Ascending aorta (tissue), 2 donors: Measurements from ENCODE around the gene RCSD1. TPM values are rescaled to one million over a fixed set of nuclear protein-coding genes. Genes with fewer than 3 reads are reported as not detected.

Experiments
- DNase-seq, 2 donors: peaks; one replicate each; pipeline ENCODE4 v3.0.0-alpha.2; 2019; ENCODE audit warnings: low spot score in 2 of 2
- H3K27ac ChIP-seq, 2 donors: fragments of 200-600 bp; sonication (generic); one replicate each; pipeline ENCODE4 v1.5.1; 2016 to 2017; ENCODE audit warnings: mild to moderate bottlenecking in 1 of 2
- H3K27me3 ChIP-seq: fragments of 200-600 bp; sonication (generic); one replicate; pipeline ENCODE4 v1.5.1; 2017
- H3K36me3 ChIP-seq, 2 donors: fragments of 200-600 bp; sonication (generic); one replicate each; pipeline ENCODE4 v1.5.1; 2016
- H3K4me1 ChIP-seq, 2 donors: fragments of 200-600 bp; sonication (generic); one replicate each; pipeline ENCODE4 v1.5.1; 2016 to 2017; ENCODE audit warnings: mild to moderate bottlenecking in 1 of 2
- H3K4me3 ChIP-seq, 2 donors: fragments of 200-600 bp; sonication (generic); one replicate each; pipeline ENCODE4 v1.5.1; 2016 to 2017; ENCODE audit warnings: mild to moderate bottlenecking in 1 of 2
- H3K9me3 ChIP-seq, 2 donors: fragments of 200-600 bp; sonication (generic); one replicate each; pipeline ENCODE4 v1.5.1; 2016
- CTCF ChIP-seq, 3 experiments: fragments of 200-600 bp in 2 of 3; fragments of 450-650 bp in 1 of 3; sonication (generic) in 2 of 3; IDR thresholded peaks; one replicate each; pipeline ENCODE4 v1.5.1; 2016 to 2019; ENCODE audit warnings: antibody characterized with exemption in 3 of 3, mild to moderate bottlenecking in 1 of 3, moderate library complexity in 1 of 3
- intact Hi-C: fragments of 100-400 bp; cut with DNase I; formaldehyde crosslinking; loops from one replicate; pipeline ENCODE4 v1.15.1; 2023
- total RNA-seq: library from RNA; depleted of rRNA; stranded (reverse); fragments of >200 nt; gene quantifications from one replicate; pipeline ENCODE4 v1.1.0, GENCODE V29; 2016

Gene RCSD1
- total RNA-seq, 1 donor from 2014 or later, result 36.8 TPM

DNA sequence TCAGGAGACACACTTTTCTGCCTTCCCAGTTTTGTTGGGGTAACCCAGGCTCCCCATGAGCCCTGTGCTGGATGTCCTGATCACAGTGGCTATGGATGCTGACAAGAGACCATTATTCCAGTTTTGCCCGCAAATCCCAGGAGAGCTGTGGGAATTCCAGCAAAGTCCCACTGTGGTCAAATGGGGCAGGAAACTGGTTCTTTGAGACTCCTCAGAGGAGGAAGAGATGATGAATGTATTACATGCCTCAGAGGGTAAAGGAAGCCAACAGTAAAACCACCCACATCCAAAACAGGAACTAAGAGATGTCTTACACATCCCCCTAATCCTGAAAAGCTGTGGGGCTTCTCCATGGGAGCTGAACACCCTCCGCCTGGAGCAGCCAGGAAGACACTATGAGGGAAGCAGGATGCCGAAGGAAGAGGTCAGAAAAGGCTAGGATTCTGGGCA is 78.9 kb downstream of the RCSD1 start:
- no peak for DNase-seq
- intact Hi-C loops, result no loop called here
- no peaks in the 10 kb centered on the region for H3K9me3 ChIP-seq
- TF ChIP-seq CTCF (IDR thresholded peaks at IDR 0.05), result no peak
- H3K27ac ChIP-seq, result no peak overlapping the region
- H3K4me1 ChIP-seq, result peaks cover 0 to 5% of the 10 kb centered on the region in 2 donors
- H3K4me3 ChIP-seq, result no peak overlapping the region
- H3K36me3 ChIP-seq, result no peaks in the 10 kb centered on the region
- no peaks in the 10 kb centered on the region for H3K27me3 ChIP-seq

- H3K27ac ChIP-seq, result peak overlapping the region; percentile 58 to 84
Measured at GRCh38 chr1:167710836-167711235, 80.8 kb downstream of the RCSD1 start.

GRCh38 chr1:167711797-167712196 is 81.8 kb downstream of the RCSD1 start:
- H3K36me3 ChIP-seq, result no peaks in the 10 kb centered on the region
- H3K4me3 ChIP-seq, result no peak overlapping the region
- intact Hi-C loops, result loop anchor here (10.0 kb wide), 1 partner anchor 1773 kb away; the partner anchor contains the start of gene SLC19A2
- no peaks in the 10 kb centered on the region for H3K9me3 ChIP-seq
- no peaks in the 10 kb centered on the region for H3K27me3 ChIP-seq
- peak overlapping the region; percentile 36 to 84 for H3K27ac ChIP-seq
- H3K4me1 ChIP-seq, result peaks cover 0 to 5% of the 10 kb centered on the region in 2 donors
- DNase-seq, result peak in 1 of 2 donors; percentile 79
- no peak for TF ChIP-seq CTCF (IDR thresholded peaks at IDR 0.05)

More at GRCh38 chr1:167710836-167711235, 80.8 kb downstream of the RCSD1 start:
- no peaks in the 10 kb centered on the region for H3K9me3 ChIP-seq
- DNase-seq, result no peak
- H3K4me3 ChIP-seq, result no peak overlapping the region
- no peaks in the 10 kb centered on the region for H3K36me3 ChIP-seq
- peaks cover 0 to 5% of the 10 kb centered on the region in 2 donors for H3K4me1 ChIP-seq
- no peak for TF ChIP-seq CTCF (IDR thresholded peaks at IDR 0.05)
- intact Hi-C loops, result loop anchor here (10.0 kb wide), 1 partner anchor 1774 kb away; the partner anchor contains the start of gene SLC19A2
- H3K27me3 ChIP-seq, result no peaks in the 10 kb centered on the region

- no peak for TF ChIP-seq CTCF (IDR thresholded peaks at IDR 0.05)
- Histone ChIP-seq H3K36me3 (no peaks in the 10 kb centered on the region), H3K4me1 (peaks cover 0 to 5% of the 10 kb centered on the region in 2 donors), H3K27me3 (no peaks in the 10 kb centered on the region), H3K4me3 (peak overlapping the region; percentile 46 to 66), H3K9me3 (no peaks in the 10 kb centered on the region), H3K27ac (peak overlapping the region; percentile 84 to 87)
- no peak for DNase-seq
- intact Hi-C loops, result loop anchor here (1.0 to 10.0 kb wide), 2 partner anchors 223 to 1771 kb away; partner anchors contain the start of genes DCAF6 and SLC19A2
Measured at GRCh38 chr1:167713330-167714081, 83.5 kb downstream of the RCSD1 start.

DNA sequence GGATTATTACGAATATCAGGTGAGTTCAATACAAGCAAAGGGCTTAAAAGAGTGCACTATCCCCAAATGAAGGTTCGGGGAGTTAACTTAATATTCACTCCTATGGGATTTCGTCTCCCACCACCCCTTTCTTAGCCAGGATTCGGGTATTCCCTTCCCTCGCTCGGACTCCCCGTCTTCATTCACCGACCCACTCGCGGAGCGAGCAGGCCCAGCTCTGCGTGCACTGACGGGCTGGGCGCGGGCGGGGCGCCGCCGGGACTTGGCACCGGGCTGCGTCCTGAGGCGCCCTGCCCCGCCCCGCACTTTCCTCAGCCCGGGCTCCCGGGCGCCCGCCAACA is 84.0 kb downstream of the RCSD1 start:
- no peaks in the 10 kb centered on the region for H3K27me3 ChIP-seq
- intact Hi-C loops, result loop anchor here (1.0 to 10.0 kb wide), 2 partner anchors 222 to 1771 kb away; partner anchors contain the start of genes DCAF6 and SLC19A2
- peak in 1 of 2 donors; percentile 93 for DNase-seq
- TF ChIP-seq CTCF (IDR thresholded peaks at IDR 0.05), result peak in 1 of 3 experiments; percentile 5
- peaks cover 0 to 5% of the 10 kb centered on the region in 2 donors for H3K4me1 ChIP-seq
- H3K27ac ChIP-seq, result peak overlapping the region; percentile 84 to 87
- peak overlapping the region; percentile 46 to 66 for H3K4me3 ChIP-seq
- no peaks in the 10 kb centered on the region for H3K9me3 ChIP-seq
- H3K36me3 ChIP-seq, result no peaks in the 10 kb centered on the region
